Measurements from ENCODE around the gene VSIG10. TPM values are rescaled to one million over a fixed set of nuclear protein-coding genes. Genes with fewer than 3 reads are reported as not detected.

VSIG10 gene
- total RNA-seq (2022; extraction: Qiagen RNA extraction), result 13.6 to 18.6 TPM (median 16.9 TPM) in 5 replicates

DNA sequence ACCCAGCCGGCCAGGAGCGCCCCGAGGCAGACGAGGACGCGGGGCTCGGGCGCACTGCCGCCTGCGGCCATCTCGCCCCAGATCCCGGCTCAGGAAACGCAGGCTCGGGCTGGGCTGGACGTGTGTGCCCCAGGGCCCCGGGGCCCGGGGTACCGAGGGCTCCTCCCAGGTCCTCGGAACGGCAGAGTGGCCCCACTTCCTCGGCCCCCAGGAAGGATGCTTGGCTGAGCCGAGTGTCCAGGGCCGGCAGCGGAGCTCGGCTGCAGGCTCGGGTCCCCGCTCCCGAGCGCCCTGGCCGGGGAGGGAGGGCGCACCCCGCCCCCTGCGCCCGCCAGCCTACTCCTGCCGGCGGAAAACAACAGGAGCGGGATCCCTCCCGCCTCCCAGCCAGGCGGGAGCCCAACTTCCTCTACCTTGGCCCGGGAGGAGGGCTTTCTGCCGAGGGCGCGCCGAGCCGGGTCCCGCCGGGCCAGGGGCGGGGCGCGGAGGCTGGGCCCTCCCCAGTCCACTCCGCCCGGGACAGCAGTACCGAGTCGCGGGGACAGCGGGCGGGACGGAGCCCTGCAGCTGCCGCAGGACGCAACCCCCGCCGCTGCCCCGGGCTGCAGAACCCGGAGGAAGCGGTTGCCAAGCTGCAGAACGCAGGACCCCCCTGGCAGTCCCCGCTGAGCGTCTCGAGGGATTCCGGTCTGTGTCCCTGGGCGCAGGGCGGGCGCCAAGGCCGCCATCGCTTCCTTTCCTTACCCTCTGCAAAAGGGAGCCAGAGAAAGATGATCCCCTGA is at the start of gene VSIG10:
TSS of gene VSIG10 (minus strand) at position 411 of the 782 bp plus-strand sequence. CDS start at position 71, 340 bp downstream.

DNA sequence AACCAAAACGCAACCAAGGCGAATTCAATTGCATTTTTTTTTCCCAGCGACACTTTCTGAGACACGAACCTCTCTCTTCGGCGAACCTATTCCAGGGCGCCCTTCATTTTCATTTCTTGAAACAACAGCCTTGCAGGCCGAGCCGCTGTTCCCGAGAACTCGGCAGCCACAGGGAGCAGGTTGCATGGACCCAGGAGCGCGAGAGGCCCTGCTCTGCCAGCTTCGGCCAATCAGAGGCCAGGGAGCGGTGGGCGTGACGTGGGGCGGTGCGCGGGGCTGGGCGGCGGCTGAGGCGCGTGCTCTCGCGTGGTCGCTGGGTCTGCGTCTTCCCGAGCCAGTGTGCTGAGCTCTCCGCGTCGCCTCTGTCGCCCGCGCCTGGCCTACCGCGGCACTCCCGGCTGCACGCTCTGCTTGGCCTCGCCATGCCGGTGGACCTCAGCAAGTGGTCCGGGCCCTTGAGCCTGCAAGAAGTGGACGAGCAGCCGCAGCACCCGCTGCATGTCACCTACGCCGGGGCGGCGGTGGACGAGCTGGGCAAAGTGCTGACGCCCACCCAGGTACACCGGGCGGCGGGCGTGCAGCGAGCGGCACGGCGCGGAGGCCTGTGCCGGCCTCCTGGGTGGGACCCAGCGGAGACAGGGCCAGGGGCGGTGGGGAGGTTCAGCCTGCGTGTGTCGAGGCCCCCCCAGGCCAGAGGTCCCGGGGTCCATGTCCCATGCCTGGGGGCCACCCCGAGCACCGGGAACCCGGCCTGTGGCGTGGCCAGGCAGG is 32.2 kb upstream of the VSIG10 start, which contains the start of gene PEBP1:
TSS of gene PEBP1 (plus strand) at position 337 of the 771 bp plus-strand sequence. CDS start at position 423, 86 bp downstream.

GRCh38 chr12:118061011-118061872 is 42.6 kb downstream of the VSIG10 start, which contains the start of gene WSB2:
TSS of gene WSB2 (minus strand) at chr12:118061179. CDS start at chr12:118061048, 131 bp downstream.

DNA sequence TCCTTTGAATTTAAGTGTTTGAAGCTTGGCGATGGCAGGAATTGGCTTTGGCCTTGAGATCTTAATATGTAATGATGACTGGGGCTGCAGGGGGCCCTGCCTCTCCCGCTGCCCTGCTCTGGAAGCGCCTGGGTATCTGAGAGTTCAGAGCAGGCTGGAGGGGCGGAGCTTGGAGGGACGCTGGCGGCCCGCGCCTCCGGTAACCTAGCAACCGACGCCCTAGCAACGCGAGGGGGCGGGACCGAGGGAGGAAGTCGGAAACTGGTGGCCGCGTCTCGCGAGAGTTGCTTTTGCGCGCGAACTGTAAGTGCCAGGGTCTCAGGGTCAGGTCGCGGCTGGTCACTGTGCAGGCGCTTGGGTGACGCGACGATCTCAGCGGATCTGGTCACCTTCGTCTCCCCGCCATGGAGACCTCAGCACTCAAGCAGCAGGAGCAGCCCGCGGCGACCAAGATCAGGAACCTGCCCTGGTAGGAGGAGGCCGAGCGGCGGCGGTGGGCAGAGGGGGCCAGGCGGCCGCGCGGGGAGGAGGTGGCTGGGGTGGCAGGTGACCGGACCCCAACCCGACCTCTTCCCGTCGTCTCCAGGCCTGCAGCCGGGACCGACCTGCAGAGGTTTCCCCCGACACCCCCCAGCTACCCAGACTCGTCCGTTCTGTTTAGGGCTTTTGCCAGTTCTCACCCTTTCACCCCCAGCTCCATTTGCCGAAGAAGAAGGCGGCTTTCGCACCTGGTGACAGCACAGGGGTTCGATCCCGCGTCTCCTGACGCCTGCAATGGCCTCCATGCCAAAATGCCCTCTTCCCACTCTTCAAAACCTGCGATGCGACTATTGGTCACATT is 87.2 kb downstream of the VSIG10 start, which contains the start of gene RFC5:
TSS of gene RFC5 (plus strand) at position 280 of the 841 bp plus-strand sequence. CDS start at position 405, 125 bp downstream.

Other genes starting within 250 kb of the VSIG10 start
- gene KSR2, start 135.0 kb downstream of the VSIG10 start, total RNA-seq (2022; extraction: Qiagen RNA extraction), result 0.69 to 0.94 TPM (median 0.81 TPM) in 5 replicates
- gene RFC5, start 87.3 kb downstream of the VSIG10 start, total RNA-seq (2022; extraction: Qiagen RNA extraction), result 35.3 to 40.2 TPM (median 39.6 TPM) in 5 replicates
- 55.6 to 74.5 TPM (median 68.5 TPM) in 5 replicates for gene WSB2, start 42.8 kb downstream of the VSIG10 start, total RNA-seq (2022; extraction: Qiagen RNA extraction)
- gene PEBP1, start 32.1 kb upstream of the VSIG10 start, total RNA-seq (2022; extraction: Qiagen RNA extraction), result 233 to 290 TPM (median 287 TPM) in 5 replicates

Measured in A549 treated with dexamethasone at 1 μM for 4 hours (cell line).